Measurements from ENCODE around the gene GRID2IP. TPM values are rescaled to one million over a fixed set of nuclear protein-coding genes. Genes with fewer than 3 reads are reported as not detected.

Gene GRID2IP
- total and polyA plus RNA-seq, 2 of the 8 experiments (the other 6 are each of a cell fraction or from before 2014, with no cell fraction given), result 0.80 to 1.3 TPM

DNA sequence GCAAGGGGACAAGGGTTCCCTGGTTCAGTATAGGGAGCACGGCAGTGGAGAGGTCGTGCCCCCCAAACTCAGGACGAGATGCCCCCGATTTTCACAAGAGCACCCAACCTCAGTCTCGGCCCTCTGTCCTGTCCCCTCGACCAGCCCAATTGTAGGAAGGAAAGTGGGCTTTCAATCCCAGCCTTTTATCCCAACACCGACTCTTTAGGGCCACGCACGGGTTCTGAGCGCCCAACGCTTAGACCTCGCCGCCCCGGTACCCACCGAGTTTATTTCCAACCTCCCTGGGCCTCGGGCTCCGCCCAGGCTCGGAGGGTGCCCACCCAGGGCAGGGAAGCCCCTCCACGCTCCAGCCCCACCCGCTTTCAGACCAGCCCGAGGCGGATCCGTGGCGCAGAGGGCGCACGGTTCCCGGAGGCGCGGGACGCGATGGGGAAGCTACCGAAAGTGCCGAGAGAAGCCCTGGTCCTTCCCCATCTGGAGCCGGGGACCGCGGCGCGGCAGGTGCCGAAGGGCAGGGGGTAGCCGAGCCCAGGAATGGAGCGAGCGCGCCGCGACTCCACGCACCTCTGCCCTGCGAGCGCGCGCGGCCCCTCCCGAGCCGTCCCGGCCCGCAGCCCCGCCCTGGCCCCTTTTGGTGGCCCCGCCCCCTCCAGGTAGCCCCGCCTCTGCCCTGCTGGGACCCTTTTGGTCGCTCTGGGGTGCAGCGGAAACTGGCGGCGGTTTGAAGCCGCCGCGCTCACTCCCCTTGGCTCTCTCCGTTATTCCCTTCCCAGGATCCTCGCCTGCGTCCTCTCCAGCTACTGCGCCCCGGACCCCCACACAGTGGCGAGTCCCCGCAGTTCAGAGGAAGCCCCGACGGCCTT, 20.4 kb downstream of the GRID2IP start (continued):
- TF ChIP-seq CTBP2 (IDR thresholded peaks at IDR 0.05; ENCODE audit: borderline replicate concordance, insufficient read depth, insufficient read length, low read length), result peak; percentile 22
- TF ChIP-seq TAF7 (optimal IDR thresholded peaks at IDR 0.05; ENCODE audit: borderline replicate concordance, low read depth, low read length), result no peak
- TF ChIP-seq, protein P1, sequence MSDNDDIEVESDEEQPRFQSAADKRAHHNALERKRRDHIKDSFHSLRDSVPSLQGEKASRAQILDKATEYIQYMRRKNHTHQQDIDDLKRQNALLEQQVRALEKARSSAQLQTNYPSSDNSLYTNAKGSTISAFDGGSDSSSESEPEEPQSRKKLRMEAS (IDR thresholded peaks at IDR 0.05), result peak; percentile 15; the same call in 1 of the 2 replicates
